ENCODE measurements around the gene CPN2.

Gene CPN2

DNA sequence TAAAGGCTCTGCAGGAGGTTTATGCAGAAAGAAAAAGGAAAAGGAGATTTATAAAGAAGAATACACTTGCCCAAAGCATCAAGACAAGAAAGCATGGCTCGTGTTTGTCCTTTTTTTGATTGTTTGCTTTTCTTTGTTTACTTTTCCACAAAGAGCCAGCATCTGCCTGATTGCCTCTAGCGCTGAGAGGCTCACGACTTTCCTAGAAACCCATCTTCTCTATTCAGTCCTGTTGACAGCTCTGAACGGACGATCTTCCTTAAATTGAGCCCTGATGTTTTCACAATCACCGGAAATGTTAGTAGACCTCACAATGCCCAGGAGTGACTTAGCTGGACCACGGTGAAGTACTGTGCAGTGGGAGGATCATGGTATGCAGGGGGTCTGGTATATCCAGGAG is 35.5 kb upstream of the CPN2 start:
- no peaks in the 10 kb centered on the region for H3K27me3 ChIP-seq (ENCODE audit: insufficient read depth, poor library complexity, severe bottlenecking)
- no peaks in the 10 kb centered on the region for H3K36me3 ChIP-seq (ENCODE audit: low read depth)
- no peak overlapping the region for H3K4me3 ChIP-seq (ENCODE audit: severe bottlenecking)
- TF ChIP-seq, protein P1, sequence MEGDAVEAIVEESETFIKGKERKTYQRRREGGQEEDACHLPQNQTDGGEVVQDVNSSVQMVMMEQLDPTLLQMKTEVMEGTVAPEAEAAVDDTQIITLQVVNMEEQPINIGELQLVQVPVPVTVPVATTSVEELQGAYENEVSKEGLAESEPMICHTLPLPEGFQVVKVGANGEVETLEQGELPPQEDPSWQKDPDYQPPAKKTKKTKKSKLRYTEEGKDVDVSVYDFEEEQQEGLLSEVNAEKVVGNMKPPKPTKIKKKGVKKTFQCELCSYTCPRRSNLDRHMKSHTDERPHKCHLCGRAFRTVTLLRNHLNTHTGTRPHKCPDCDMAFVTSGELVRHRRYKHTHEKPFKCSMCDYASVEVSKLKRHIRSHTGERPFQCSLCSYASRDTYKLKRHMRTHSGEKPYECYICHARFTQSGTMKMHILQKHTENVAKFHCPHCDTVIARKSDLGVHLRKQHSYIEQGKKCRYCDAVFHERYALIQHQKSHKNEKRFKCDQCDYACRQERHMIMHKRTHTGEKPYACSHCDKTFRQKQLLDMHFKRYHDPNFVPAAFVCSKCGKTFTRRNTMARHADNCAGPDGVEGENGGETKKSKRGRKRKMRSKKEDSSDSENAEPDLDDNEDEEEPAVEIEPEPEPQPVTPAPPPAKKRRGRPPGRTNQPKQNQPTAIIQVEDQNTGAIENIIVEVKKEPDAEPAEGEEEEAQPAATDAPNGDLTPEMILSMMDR (IDR thresholded peaks at IDR 0.05; ENCODE audit: poor library complexity, severe bottlenecking): no peak
- ATAC-seq (ENCODE audit: low read depth) (no peak), DNase-seq (ENCODE audit: low spot score) (no peak)
- H3K4me1 ChIP-seq (ENCODE audit: insufficient read depth, poor library complexity, severe bottlenecking): no peaks in the 10 kb centered on the region
- H3K27ac ChIP-seq (ENCODE audit: poor library complexity, severe bottlenecking): no peak overlapping the region
- H3K9me3 ChIP-seq (ENCODE audit: severe bottlenecking): no peaks in the 10 kb centered on the region

DNA sequence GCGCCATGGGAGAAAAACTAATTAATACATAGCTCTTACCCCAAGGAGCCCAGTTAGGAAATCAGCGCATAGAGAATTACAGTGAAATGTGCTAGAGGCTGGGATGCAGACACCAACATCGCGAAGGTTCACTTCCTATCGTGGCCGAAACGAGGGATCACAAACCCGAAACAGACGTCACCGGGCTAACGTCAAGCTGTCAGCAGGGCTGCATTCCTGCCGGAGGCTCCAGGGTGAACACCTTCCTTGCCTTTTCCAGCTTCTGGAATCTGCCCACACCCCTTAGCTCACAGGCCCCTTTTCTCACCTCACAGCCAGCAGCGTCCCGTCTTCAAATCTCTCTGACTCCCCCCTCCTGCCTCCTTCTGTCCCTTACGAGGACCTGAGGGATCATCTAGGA is 34.9 kb upstream of the CPN2 start:
- DNase-seq (ENCODE audit: low spot score) (no peak), ATAC-seq (ENCODE audit: low read depth) (no peak)
- Histone ChIP-seq H3K36me3 (ENCODE audit: low read depth) (no peaks in the 10 kb centered on the region), H3K27ac (ENCODE audit: poor library complexity, severe bottlenecking) (no peak overlapping the region), H3K4me1 (ENCODE audit: insufficient read depth, poor library complexity, severe bottlenecking) (no peaks in the 10 kb centered on the region), H3K9me3 (ENCODE audit: severe bottlenecking) (no peaks in the 10 kb centered on the region), H3K27me3 (ENCODE audit: insufficient read depth, poor library complexity, severe bottlenecking) (no peaks in the 10 kb centered on the region), H3K4me3 (ENCODE audit: severe bottlenecking) (no peak overlapping the region)
- TF ChIP-seq, protein P1 (IDR thresholded peaks at IDR 0.05; ENCODE audit: poor library complexity, severe bottlenecking): no peak

DNA sequence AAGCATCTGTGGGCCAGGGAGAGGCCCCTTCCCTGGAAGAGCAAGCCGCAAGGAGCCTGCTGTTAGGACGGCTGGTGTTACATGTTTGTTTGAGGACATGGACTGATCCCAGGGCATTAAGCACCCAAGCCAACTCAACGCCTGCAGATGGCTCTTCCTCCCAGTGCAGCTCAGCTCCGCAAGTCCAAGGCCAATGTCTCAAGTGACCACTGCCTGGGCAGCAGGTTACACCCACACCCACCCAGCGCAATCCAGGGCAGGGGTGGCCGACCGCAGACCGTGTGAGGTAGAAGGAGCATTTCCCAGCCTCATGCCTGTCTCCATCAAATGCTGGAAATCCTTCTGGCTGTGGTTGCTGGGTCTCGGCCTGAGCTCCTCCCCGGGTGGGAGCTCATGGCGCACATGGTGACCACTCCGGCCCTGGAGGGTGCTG is 33.5 kb upstream of the CPN2 start:
- Histone ChIP-seq H3K36me3 (ENCODE audit: low read depth) (no peaks in the 10 kb centered on the region), H3K27ac (ENCODE audit: poor library complexity, severe bottlenecking) (no peak overlapping the region), H3K4me3 (ENCODE audit: severe bottlenecking) (no peak overlapping the region), H3K27me3 (ENCODE audit: insufficient read depth, poor library complexity, severe bottlenecking) (no peaks in the 10 kb centered on the region), H3K4me1 (ENCODE audit: insufficient read depth, poor library complexity, severe bottlenecking) (no peaks in the 10 kb centered on the region), H3K9me3 (ENCODE audit: severe bottlenecking) (no peaks in the 10 kb centered on the region)
- TF ChIP-seq, protein P1 (IDR thresholded peaks at IDR 0.05; ENCODE audit: poor library complexity, severe bottlenecking): no peak
- DNase-seq (ENCODE audit: low spot score) (no peak), ATAC-seq (ENCODE audit: low read depth) (no peak)

DNA sequence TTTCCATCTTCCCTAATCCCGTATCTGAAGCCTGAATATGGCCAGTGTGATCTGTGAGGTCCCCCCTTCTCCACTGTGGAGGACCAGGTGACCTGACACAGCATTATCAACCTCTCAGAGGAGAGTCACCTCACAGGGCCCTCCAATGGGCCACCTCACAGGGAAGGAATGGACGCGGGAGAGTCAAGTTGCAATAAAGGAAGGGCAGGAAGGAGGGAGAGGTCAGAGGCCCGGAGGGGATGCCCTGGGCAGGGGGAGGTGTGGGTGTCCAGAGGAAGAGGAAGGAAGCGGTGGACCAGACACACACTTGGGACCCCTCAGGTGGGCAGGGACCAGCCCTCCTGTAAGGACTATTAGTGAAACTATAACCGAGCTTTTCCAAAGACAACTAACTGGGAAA is 33.0 kb upstream of the CPN2 start:
- Histone ChIP-seq H3K27ac (ENCODE audit: poor library complexity, severe bottlenecking) (no peak overlapping the region), H3K36me3 (ENCODE audit: low read depth) (no peaks in the 10 kb centered on the region), H3K4me3 (ENCODE audit: severe bottlenecking) (no peak overlapping the region), H3K9me3 (ENCODE audit: severe bottlenecking) (no peaks in the 10 kb centered on the region), H3K27me3 (ENCODE audit: insufficient read depth, poor library complexity, severe bottlenecking) (no peaks in the 10 kb centered on the region), H3K4me1 (ENCODE audit: insufficient read depth, poor library complexity, severe bottlenecking) (no peaks in the 10 kb centered on the region)
- no peak for DNase-seq (ENCODE audit: low spot score)
- TF ChIP-seq, protein P1 (IDR thresholded peaks at IDR 0.05; ENCODE audit: poor library complexity, severe bottlenecking): no peak
- no peak for ATAC-seq (ENCODE audit: low read depth)

DNA sequence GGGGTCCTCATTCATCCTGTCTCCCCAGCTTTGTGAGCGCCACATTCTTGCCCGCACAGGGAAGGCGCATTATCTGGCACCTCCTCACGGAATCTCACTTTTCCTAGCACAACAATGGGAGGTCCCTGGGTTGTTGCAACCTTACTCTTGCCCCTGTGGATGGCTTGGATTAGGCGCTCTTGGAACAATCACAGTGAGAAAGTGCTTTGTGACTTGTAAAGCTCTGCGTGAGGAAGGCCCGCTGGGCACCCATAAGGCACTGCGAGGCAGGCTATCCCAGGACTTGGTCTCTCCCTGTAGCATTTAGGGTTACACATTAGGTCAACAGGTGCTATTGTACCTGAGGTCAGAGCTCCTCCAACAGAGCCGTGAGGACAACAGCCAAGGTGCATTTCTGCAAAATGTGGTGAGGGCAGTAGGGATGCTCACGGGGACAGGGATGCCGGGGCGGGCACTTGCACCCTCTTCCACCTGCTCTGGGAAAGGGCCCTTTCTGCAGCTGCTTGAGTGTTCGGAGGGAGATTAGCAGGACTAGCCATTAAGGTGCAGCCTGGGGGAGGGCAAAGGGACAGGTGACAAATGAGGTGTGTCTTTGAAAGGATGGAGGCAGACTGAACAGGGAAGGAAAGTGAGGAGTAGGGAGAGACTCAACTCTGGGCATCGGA is 32.3 kb upstream of the CPN2 start:
- ATAC-seq (ENCODE audit: low read depth) (no peak), DNase-seq (ENCODE audit: low spot score) (no peak)
- Histone ChIP-seq H3K27ac (ENCODE audit: poor library complexity, severe bottlenecking) (no peak overlapping the region), H3K4me3 (ENCODE audit: severe bottlenecking) (no peak overlapping the region), H3K27me3 (ENCODE audit: insufficient read depth, poor library complexity, severe bottlenecking) (no peaks in the 10 kb centered on the region), H3K4me1 (ENCODE audit: insufficient read depth, poor library complexity, severe bottlenecking) (no peaks in the 10 kb centered on the region), H3K36me3 (ENCODE audit: low read depth) (no peaks in the 10 kb centered on the region), H3K9me3 (ENCODE audit: severe bottlenecking) (no peaks in the 10 kb centered on the region)
- TF ChIP-seq, protein P1 (IDR thresholded peaks at IDR 0.05; ENCODE audit: poor library complexity, severe bottlenecking): no peak

Data from RWPE2 (cell line).